ENCODE measurements around the gene MBNL1. TPM values are rescaled to one million over a fixed set of nuclear protein-coding genes. Genes with fewer than 3 reads are reported as not detected.

The MBNL1 gene
- total RNA-seq, 6 experiments from 2014 or later = 49.9 to 89.6 (median 63.2) TPM

DNA sequence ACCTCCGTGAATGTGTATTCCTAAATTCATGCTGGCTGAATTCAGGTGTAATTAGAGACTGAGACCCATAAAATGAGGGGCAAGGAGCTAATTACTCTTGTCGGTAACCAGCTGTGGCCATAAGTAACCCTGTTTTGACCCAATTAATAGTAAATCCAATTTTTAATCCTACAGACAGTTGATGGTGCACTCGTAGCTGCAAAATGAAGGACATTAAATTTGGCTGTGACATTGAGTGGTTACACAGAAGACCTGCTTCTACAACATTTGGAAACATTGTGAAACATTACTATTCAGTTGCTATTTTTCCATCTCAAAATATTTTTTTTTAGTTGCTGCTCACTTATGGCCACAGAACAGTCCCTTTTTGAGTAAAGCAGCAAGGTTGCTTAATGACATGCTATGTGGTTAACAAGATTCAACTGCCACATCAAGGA, 33.0 kb downstream of the MBNL1 start:
- 14% methylated on average over 3 of the region's 3 CpGs for WGBS (ENCODE audit: insufficient coverage, low coverage, low lambda C conversion rate, missing lambda C conversion rate)
- Histone ChIP-seq H3K36me3 (no peaks in the 10 kb centered on the region), H3K27me3 (no peaks in the 10 kb centered on the region), H3K27ac (peak overlapping the region; percentile 77 to 91 (median 89)), H3K4me3 (peak overlapping the region in 2 of 3 donors; percentile 37 to 53), H3K4me1 (peaks cover 0 to 46% (median 8%) of the 10 kb centered on the region in 4 donors), H3K9me3 (no peaks in the 10 kb centered on the region)
- DNase-seq = no peak
- intact Hi-C loops (cut with DNase I) = no loop called here
- peak in 3 of 4 donors; percentile 1 to 4 (median 2) for ATAC-seq
- TF ChIP-seq POLR2A (IDR thresholded peaks at IDR 0.05) = peak; percentile 33
- TF ChIP-seq, protein P1, sequence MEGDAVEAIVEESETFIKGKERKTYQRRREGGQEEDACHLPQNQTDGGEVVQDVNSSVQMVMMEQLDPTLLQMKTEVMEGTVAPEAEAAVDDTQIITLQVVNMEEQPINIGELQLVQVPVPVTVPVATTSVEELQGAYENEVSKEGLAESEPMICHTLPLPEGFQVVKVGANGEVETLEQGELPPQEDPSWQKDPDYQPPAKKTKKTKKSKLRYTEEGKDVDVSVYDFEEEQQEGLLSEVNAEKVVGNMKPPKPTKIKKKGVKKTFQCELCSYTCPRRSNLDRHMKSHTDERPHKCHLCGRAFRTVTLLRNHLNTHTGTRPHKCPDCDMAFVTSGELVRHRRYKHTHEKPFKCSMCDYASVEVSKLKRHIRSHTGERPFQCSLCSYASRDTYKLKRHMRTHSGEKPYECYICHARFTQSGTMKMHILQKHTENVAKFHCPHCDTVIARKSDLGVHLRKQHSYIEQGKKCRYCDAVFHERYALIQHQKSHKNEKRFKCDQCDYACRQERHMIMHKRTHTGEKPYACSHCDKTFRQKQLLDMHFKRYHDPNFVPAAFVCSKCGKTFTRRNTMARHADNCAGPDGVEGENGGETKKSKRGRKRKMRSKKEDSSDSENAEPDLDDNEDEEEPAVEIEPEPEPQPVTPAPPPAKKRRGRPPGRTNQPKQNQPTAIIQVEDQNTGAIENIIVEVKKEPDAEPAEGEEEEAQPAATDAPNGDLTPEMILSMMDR (IDR thresholded peaks at IDR 0.05) = no peak

GRCh38 chr3:152302521-152303021, 33.8 kb downstream of the MBNL1 start:
- 13% methylated on average over 4 of the region's 4 CpGs for WGBS (ENCODE audit: insufficient coverage, low coverage, low lambda C conversion rate, missing lambda C conversion rate)
- Histone ChIP-seq H3K27me3 (no peaks in the 10 kb centered on the region), H3K36me3 (no peaks in the 10 kb centered on the region), H3K4me1 (peaks cover 0 to 54% (median 12%) of the 10 kb centered on the region in 4 donors), H3K9me3 (no peaks in the 10 kb centered on the region), H3K27ac (peak overlapping the region; percentile 77 to 91 (median 89)), H3K4me3 (peak overlapping the region in 2 of 3 donors; percentile 37 to 53)
- peak; percentile 66 to 81 (median 72) for ATAC-seq
- intact Hi-C loops (cut with DNase I) = no loop called here
- TF ChIP-seq, protein P1 (IDR thresholded peaks at IDR 0.05) = no peak
- TF ChIP-seq POLR2A (IDR thresholded peaks at IDR 0.05) = peak; percentile 43
- DNase-seq = peak; percentile 61 to 84 (median 77)

DNA sequence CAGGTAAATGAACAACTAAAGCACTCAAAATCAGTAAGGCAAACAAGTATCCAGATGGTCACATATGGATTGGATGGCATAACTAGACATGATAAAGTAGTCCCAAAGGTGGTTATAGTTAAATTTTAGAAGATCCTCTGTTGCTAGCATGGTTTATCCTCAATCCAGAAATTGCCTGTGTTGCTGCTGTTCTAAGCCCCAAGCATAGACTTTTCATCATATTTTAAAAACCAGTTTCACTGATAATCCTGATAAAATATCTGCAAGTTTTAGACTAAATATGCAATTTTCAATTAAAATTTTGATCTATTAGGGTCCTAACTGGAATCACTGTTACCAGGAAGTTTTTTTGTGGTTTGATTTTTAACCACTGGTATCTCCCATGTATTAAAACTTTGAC, 35.4 kb downstream of the MBNL1 start:
- no peaks in the 10 kb centered on the region for H3K9me3 ChIP-seq
- H3K27me3 ChIP-seq = no peaks in the 10 kb centered on the region
- ATAC-seq (no peak), DNase-seq (no peak)
- H3K4me1 ChIP-seq = peaks cover 0 to 60% (median 18%) of the 10 kb centered on the region in 4 donors
- H3K27ac ChIP-seq = peak overlapping the region in 2 of 3 donors; percentile 24 to 89
- H3K4me3 ChIP-seq = no peak overlapping the region
- TF ChIP-seq POLR2A (IDR thresholded peaks at IDR 0.05) = no peak
- TF ChIP-seq, protein P1 (IDR thresholded peaks at IDR 0.05) = no peak
- H3K36me3 ChIP-seq = no peaks in the 10 kb centered on the region
- intact Hi-C loops (cut with DNase I) = no loop called here

GRCh38 chr3:152305075-152305474, 36.3 kb downstream of the MBNL1 start:
- intact Hi-C loops (cut with DNase I) = no loop called here
- Histone ChIP-seq H3K9me3 (no peaks in the 10 kb centered on the region), H3K4me1 (peaks cover 0 to 65% (median 20%) of the 10 kb centered on the region in 4 donors), H3K4me3 (no peak overlapping the region), H3K36me3 (no peaks in the 10 kb centered on the region), H3K27ac (peak overlapping the region in 1 of 3 donors; percentile 89), H3K27me3 (no peaks in the 10 kb centered on the region)
- DNase-seq = no peak
- WGBS (ENCODE audit: insufficient coverage, low coverage, low lambda C conversion rate, missing lambda C conversion rate) = 42% methylated on average over 2 of the region's 2 CpGs
- no peak for ATAC-seq
- no peak for TF ChIP-seq POLR2A (IDR thresholded peaks at IDR 0.05)
- TF ChIP-seq, protein P1 (IDR thresholded peaks at IDR 0.05) = no peak
